ENCODE data around the gene SGTB. TPM values are rescaled to one million over a fixed set of nuclear protein-coding genes. Genes with fewer than 3 reads are reported as not detected.

Gene SGTB
- total RNA-seq, 1 donor from 2014 or later = 31.7 TPM

DNA sequence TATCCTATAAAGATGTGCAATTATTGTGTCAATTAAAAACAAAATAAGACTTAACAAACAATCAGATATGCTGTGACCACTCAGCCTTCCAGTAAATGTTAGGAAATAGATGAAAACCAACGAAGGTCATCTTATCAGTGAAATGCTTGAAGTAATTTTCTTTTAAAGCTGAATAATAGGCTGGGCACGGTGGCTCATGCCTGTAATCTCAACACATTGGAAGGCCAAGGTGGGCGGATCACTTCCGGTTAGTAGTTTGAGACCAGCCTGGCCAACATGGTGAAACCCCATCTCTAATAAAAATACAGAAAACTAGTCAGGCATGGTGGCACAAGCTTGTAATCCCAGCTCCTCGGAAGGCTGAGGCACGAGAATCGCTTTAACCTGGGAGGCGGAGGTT, 31.3 kb upstream of the SGTB start:
- H3K36me3 Mint-ChIP-seq (ENCODE audit: low read depth, unreplicated experiment) = no peaks in the 10 kb centered on the region

DNA sequence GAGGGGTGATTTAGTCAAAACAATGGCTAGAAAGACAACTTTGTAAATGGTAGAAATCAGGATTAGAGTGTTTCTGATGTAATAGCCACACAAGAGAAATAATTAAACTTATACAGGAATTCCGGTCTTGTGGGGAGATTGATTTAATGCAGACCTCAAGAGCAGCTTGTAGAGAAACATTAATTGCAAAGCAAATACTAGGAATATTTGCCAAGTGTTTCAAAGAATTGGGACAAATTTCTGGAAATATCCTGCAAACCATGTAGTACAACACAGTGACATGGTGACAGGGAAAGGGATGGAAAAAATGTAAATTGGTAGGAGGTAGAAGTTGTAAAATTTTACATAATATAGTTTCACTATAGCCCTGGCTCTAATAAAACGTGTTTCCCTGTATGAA, 29.0 kb upstream of the SGTB start:
- no peaks in the 10 kb centered on the region for H3K4me1 ChIP-seq (ENCODE audit: insufficient read depth, low read length)
- no peak for DNase-seq (ENCODE audit: low read depth)
- Mint-ChIP-seq H3K27me3 (ENCODE audit: low read depth, unreplicated experiment) (no peaks in the 10 kb centered on the region), H3K4me1 (ENCODE audit: low read depth, unreplicated experiment) (peaks cover 12% of the 10 kb centered on the region), H3K9me3 (ENCODE audit: unreplicated experiment) (peaks cover 2% of the 10 kb centered on the region), H3K36me3 (ENCODE audit: low read depth, unreplicated experiment) (peaks cover 2% of the 10 kb centered on the region), H3K27ac (ENCODE audit: unreplicated experiment) (no peak overlapping the region), H3K4me3 (ENCODE audit: unreplicated experiment) (no peak overlapping the region)
- H3K27ac ChIP-seq (ENCODE audit: low read depth, low read length) = no peak overlapping the region
- TF ChIP-seq CTCF (IDR thresholded peaks at IDR 0.05; ENCODE audit: insufficient read depth, low read depth, low read length) (no peak), EZH2 (IDR thresholded peaks at IDR 0.05; ENCODE audit: insufficient read depth, low read length) (no peak)
- no peaks in the 10 kb centered on the region for H3K9me3 ChIP-seq (ENCODE audit: insufficient read depth, low read depth, low read length)
- H3K79me2 ChIP-seq (ENCODE audit: insufficient read depth, low read length) = peaks cover 82% of the 10 kb centered on the region
- no peak overlapping the region for H3K9ac ChIP-seq (ENCODE audit: low read length)
- no peak overlapping the region for H2AFZ ChIP-seq (ENCODE audit: low read depth, low read length)
- no peaks in the 10 kb centered on the region for H3K36me3 ChIP-seq (ENCODE audit: insufficient read depth, low read length)
- peaks cover 44% of the 10 kb centered on the region for H4K20me1 ChIP-seq (ENCODE audit: insufficient read depth, low read length)
- no peak for FAIRE-seq
- H3K27me3 ChIP-seq (ENCODE audit: insufficient read depth, low read length) = no peaks in the 10 kb centered on the region
- H3K4me2 ChIP-seq (ENCODE audit: low read length) = no peak overlapping the region
- H3K4me3 ChIP-seq (ENCODE audit: insufficient read depth, low read depth, low read length) = no peak overlapping the region

More for the DNA sequence above, 31.3 kb upstream of the SGTB start:
- DNase-seq (ENCODE audit: low read depth) (peak; percentile 12), FAIRE-seq (no peak)
- no peaks in the 10 kb centered on the region for H3K9me3 Mint-ChIP-seq (ENCODE audit: unreplicated experiment)
- no peak overlapping the region for H3K27ac Mint-ChIP-seq (ENCODE audit: unreplicated experiment)
- peaks cover 12% of the 10 kb centered on the region for H3K4me1 Mint-ChIP-seq (ENCODE audit: low read depth, unreplicated experiment)
- Histone ChIP-seq H3K9ac (ENCODE audit: low read length) (no peak overlapping the region), H3K27ac (ENCODE audit: low read depth, low read length) (no peak overlapping the region), H3K4me2 (ENCODE audit: low read length) (no peak overlapping the region), H4K20me1 (ENCODE audit: insufficient read depth, low read length) (peaks cover 50% of the 10 kb centered on the region), H3K9me3 (ENCODE audit: insufficient read depth, low read depth, low read length) (no peaks in the 10 kb centered on the region), H3K27me3 (ENCODE audit: insufficient read depth, low read length) (no peaks in the 10 kb centered on the region), H3K4me3 (ENCODE audit: insufficient read depth, low read depth, low read length) (no peak overlapping the region), H2AFZ (ENCODE audit: low read depth, low read length) (no peak overlapping the region), H3K36me3 (ENCODE audit: insufficient read depth, low read length) (no peaks in the 10 kb centered on the region), H3K79me2 (ENCODE audit: insufficient read depth, low read length) (peaks cover 80% of the 10 kb centered on the region), H3K4me1 (ENCODE audit: insufficient read depth, low read length) (no peaks in the 10 kb centered on the region)
- no peak for TF ChIP-seq EZH2 (IDR thresholded peaks at IDR 0.05; ENCODE audit: insufficient read depth, low read length)
- no peak for TF ChIP-seq CTCF (IDR thresholded peaks at IDR 0.05; ENCODE audit: insufficient read depth, low read depth, low read length)
- H3K4me3 Mint-ChIP-seq (ENCODE audit: unreplicated experiment) = no peak overlapping the region
- H3K27me3 Mint-ChIP-seq (ENCODE audit: low read depth, unreplicated experiment) = no peaks in the 10 kb centered on the region

DNA sequence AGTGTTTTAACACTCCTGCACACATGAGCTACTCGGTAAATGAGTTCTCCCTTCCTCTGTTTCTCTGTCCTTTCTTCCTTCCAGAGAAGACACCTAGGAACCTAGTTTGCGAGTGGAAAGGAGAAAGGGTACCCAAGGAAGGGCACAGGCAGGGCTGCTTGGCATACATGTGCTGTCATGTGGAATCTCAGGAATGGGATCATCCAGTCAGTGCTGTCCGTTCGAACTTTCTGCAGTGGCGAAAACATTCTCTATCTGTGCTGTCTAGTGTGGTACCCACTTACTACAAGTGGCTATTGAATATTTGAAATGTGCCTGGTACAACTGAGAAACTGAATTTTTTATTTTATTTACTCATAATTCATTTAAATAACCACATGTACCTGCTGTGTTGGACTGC, 28.0 kb upstream of the SGTB start:
- no peak overlapping the region for H3K9ac ChIP-seq (ENCODE audit: low read length)
- H3K4me3 ChIP-seq (ENCODE audit: insufficient read depth, low read depth, low read length) = no peak overlapping the region
- DNase-seq (ENCODE audit: low read depth) (no peak), FAIRE-seq (no peak)
- no peaks in the 10 kb centered on the region for H3K36me3 ChIP-seq (ENCODE audit: insufficient read depth, low read length)
- H3K27me3 ChIP-seq (ENCODE audit: insufficient read depth, low read length) = no peaks in the 10 kb centered on the region
- peaks cover 86% of the 10 kb centered on the region for H3K79me2 ChIP-seq (ENCODE audit: insufficient read depth, low read length)
- H3K4me1 Mint-ChIP-seq (ENCODE audit: low read depth, unreplicated experiment) = peaks cover 12% of the 10 kb centered on the region
- no peak overlapping the region for H3K4me2 ChIP-seq (ENCODE audit: low read length)
- no peaks in the 10 kb centered on the region for H3K4me1 ChIP-seq (ENCODE audit: insufficient read depth, low read length)
- TF ChIP-seq CTCF (IDR thresholded peaks at IDR 0.05; ENCODE audit: insufficient read depth, low read depth, low read length) (no peak), EZH2 (IDR thresholded peaks at IDR 0.05; ENCODE audit: insufficient read depth, low read length) (no peak)
- no peaks in the 10 kb centered on the region for H3K9me3 ChIP-seq (ENCODE audit: insufficient read depth, low read depth, low read length)
- H3K27ac ChIP-seq (ENCODE audit: low read depth, low read length) = no peak overlapping the region
- H3K4me3 Mint-ChIP-seq (ENCODE audit: unreplicated experiment) = no peak overlapping the region
- H3K36me3 Mint-ChIP-seq (ENCODE audit: low read depth, unreplicated experiment) = peaks cover 2% of the 10 kb centered on the region
- H3K27ac Mint-ChIP-seq (ENCODE audit: unreplicated experiment) = no peak overlapping the region
- peaks cover 2% of the 10 kb centered on the region for H3K9me3 Mint-ChIP-seq (ENCODE audit: unreplicated experiment)
- H3K27me3 Mint-ChIP-seq (ENCODE audit: low read depth, unreplicated experiment) = no peaks in the 10 kb centered on the region
- H4K20me1 ChIP-seq (ENCODE audit: insufficient read depth, low read length) = peaks cover 45% of the 10 kb centered on the region
- H2AFZ ChIP-seq (ENCODE audit: low read depth, low read length) = no peak overlapping the region

Measured in astrocyte (in vitro differentiated cells and primary cell).